Body of pancreas (tissue), 4 donors: Measurements from ENCODE around the gene POMT2. TPM values are rescaled to one million over a fixed set of nuclear protein-coding genes. Genes with fewer than 3 reads are reported as not detected.

Experiments used
- ATAC-seq: fragments of 150-250 bp; one replicate; pipeline ENCODE4 v1.9.1; 2016
- DNase-seq, 4 donors: peaks; one replicate each; pipeline ENCODE4 v3.0.0-alpha.2; 2019
- H3K27ac ChIP-seq, 4 donors: fragments of 200-600 bp; sonication (generic); 1 replicate in 3 of 4; 2 replicates in 1 of 4; pipeline versions ENCODE4 v1.5.1 to v1.6.1; 2016 to 2019; ENCODE audit warnings: mild to moderate bottlenecking in 1 of 4, mixed read lengths in 1 of 4, moderate library complexity in 1 of 4
- H3K27me3 ChIP-seq, 2 donors: fragments of 200-600 bp; sonication (generic); one replicate each; pipeline ENCODE4 v1.6.0; 2016; ENCODE audit warnings: mild to moderate bottlenecking in 1 of 2
- H3K36me3 ChIP-seq, 2 donors: fragments of 200-600 bp; sonication (generic); replicated peaks in 1 of 2; 2 replicates each; pipeline ENCODE4 v1.5.1; 2016; ENCODE audit warnings: low read depth in 2 of 2; ENCODE audit not compliant: insufficient read depth in 1 of 2
- H3K4me1 ChIP-seq: fragments of 200-600 bp; sonication (generic); one replicate; pipeline ENCODE4 v1.6.0; 2016
- H3K4me3 ChIP-seq, 2 donors: fragments of 200-600 bp; sonication (generic); 1 replicate in 1 of 2; 2 replicates in 1 of 2; pipeline ENCODE4 v1.5.1; 2016 to 2019
- H3K9me3 ChIP-seq, 3 donors: fragments of 200-600 bp; sonication (generic); 1 replicate in 2 of 3; 2 replicates in 1 of 3; pipeline ENCODE4 v1.5.1; 2016
- CTCF ChIP-seq, 7 experiments: fragments of 450-650 bp in 4 of 7; fragments of 200-600 bp in 3 of 7; sonication (generic) in 3 of 7; IDR thresholded peaks; one replicate each; pipeline ENCODE4 v1.5.1; 2016 to 2019; ENCODE audit warnings: antibody characterized with exemption in 7 of 7
- POLR2A ChIP-seq, 3 donors: fragments of 450-650 bp; IDR thresholded peaks; one replicate each; pipeline ENCODE4 v1.6.1; 2016; ENCODE audit warnings: antibody characterized with exemption in 3 of 3, mild to moderate bottlenecking in 2 of 3
- WGBS, 2 donors: methylation state at CpG; one replicate each; pipeline ENCODE4 v1.1.5; 2017; 5-methylcytosine and 5-hydroxymethylcytosine counted together
- intact Hi-C: fragments of 100-400 bp; cut with DNase I; formaldehyde crosslinking; loops from one replicate; pipeline ENCODE4 v1.15.1; 2023
- total RNA-seq, 2 donors: library from RNA; depleted of rRNA; stranded (reverse); fragments of >200 nt; gene quantifications; one replicate each; pipeline ENCODE4 v1.1.0, GENCODE V29; 2016

Gene POMT2
- total RNA-seq, 2 donors from 2014 or later = 22.6 to 45.2 TPM

- TF ChIP-seq CTCF (IDR thresholded peaks at IDR 0.05) (no peak), POLR2A (IDR thresholded peaks at IDR 0.05) (no peak)
- Histone ChIP-seq H3K4me3 (no peak overlapping the region), H3K4me1 (peaks cover 44% of the 10 kb centered on the region), H3K27me3 (no peaks in the 10 kb centered on the region), H3K27ac (no peak overlapping the region), H3K9me3 (no peaks in the 10 kb centered on the region), H3K36me3 (no peaks in the 10 kb centered on the region)
- intact Hi-C loops = loop anchor here (5.0 kb wide), 1 partner anchor 165 kb away; no protein-coding TSS in a partner anchor
- DNase-seq (peak in 2 of 4 donors; percentile 21 to 30), ATAC-seq (no peak)
- WGBS, 2 donors = 55 to 68% methylated on average over 5 of the region's 5 CpGs
Measured at GRCh38 chr14:77316872-77317301, 3.8 kb downstream of the POMT2 start.

- ATAC-seq = no peak
- TF ChIP-seq POLR2A (IDR thresholded peaks at IDR 0.05) (no peak), CTCF (IDR thresholded peaks at IDR 0.05) (no peak)
- intact Hi-C loops = loop anchor here (5.0 kb wide), 1 partner anchor 164 kb away; no protein-coding TSS in a partner anchor
Measured at GRCh38 chr14:77316195-77316505, 4.5 kb downstream of the POMT2 start.

GRCh38 chr14:77314539-77315457 lies 5.9 kb downstream of the POMT2 start:
- H3K27ac ChIP-seq = no peak overlapping the region
- H3K9me3 ChIP-seq = no peaks in the 10 kb centered on the region
- intact Hi-C loops = loop anchor here (5.0 kb wide), 2 partner anchors 148 to 162 kb away; no protein-coding TSS in a partner anchor
- TF ChIP-seq CTCF (IDR thresholded peaks at IDR 0.05) = no peak
- no peak for TF ChIP-seq POLR2A (IDR thresholded peaks at IDR 0.05)
- H3K27me3 ChIP-seq = no peaks in the 10 kb centered on the region
- no peak for DNase-seq
- 62 to 71% methylated on average over 10 of the region's 10 CpGs for WGBS, 2 donors
- ATAC-seq = no peak
- H3K4me3 ChIP-seq = no peak overlapping the region
- H3K4me1 ChIP-seq = peaks cover 41% of the 10 kb centered on the region
- H3K36me3 ChIP-seq = no peaks in the 10 kb centered on the region

More at GRCh38 chr14:77316195-77316505, 4.5 kb downstream of the POMT2 start:
- Histone ChIP-seq H3K4me3 (no peak overlapping the region), H3K36me3 (no peaks in the 10 kb centered on the region), H3K27ac (no peak overlapping the region), H3K27me3 (no peaks in the 10 kb centered on the region), H3K4me1 (peaks cover 43% of the 10 kb centered on the region), H3K9me3 (no peaks in the 10 kb centered on the region)
- no peak for DNase-seq
- WGBS, 2 donors = 44 to 50% methylated on average over 1 of the region's 1 CpG

GRCh38 chr14:77314043-77314442 lies 6.6 kb downstream of the POMT2 start:
- H3K4me3 ChIP-seq = no peak overlapping the region
- no peaks in the 10 kb centered on the region for H3K27me3 ChIP-seq
- no peak for TF ChIP-seq POLR2A (IDR thresholded peaks at IDR 0.05)
- TF ChIP-seq CTCF (IDR thresholded peaks at IDR 0.05) = no peak
- ATAC-seq (no peak), DNase-seq (no peak)
- H3K36me3 ChIP-seq = no peaks in the 10 kb centered on the region
- intact Hi-C loops = loop anchor here (5.0 kb wide), 1 partner anchor 148 kb away; no protein-coding TSS in a partner anchor
- no peaks in the 10 kb centered on the region for H3K9me3 ChIP-seq
- H3K27ac ChIP-seq = no peak overlapping the region
- WGBS, 2 donors = 15 to 27% methylated on average over 2 of the region's 2 CpGs
- H3K4me1 ChIP-seq = peaks cover 33% of the 10 kb centered on the region
